Measurements from ENCODE around the gene IFI27L1. TPM values are rescaled to one million over a fixed set of nuclear protein-coding genes. Genes with fewer than 3 reads are reported as not detected.
"Not testable (repeated sequence)": the region's sequence is repeated elsewhere in the genome, so short reads cannot be mapped to it uniquely, and the experiment has no call there.

The IFI27L1 gene
- polyA plus RNA-seq, 1 donor (not counting 4 experiments of a cell fraction or from before 2014, with no cell fraction given), result 17.4 TPM

GRCh38 chr14:94066089-94066676 is 14.9 kb upstream of the IFI27L1 start:
- Histone ChIP-seq H3K27me3 (ENCODE audit: control insufficient read depth, extremely low read depth, insufficient read depth, low read length) (no peaks in the 10 kb centered on the region), H3K4me2 (ENCODE audit: control insufficient read depth, extremely low read depth, insufficient read depth, low read depth, low read length) (peak overlapping the region; percentile 62), H3K4me3 (ENCODE audit: control insufficient read depth in 2 of 3, extremely low read depth in 1 of 3, insufficient read depth in 2 of 3, low read depth in 1 of 3, low read length in 3 of 3) (peak overlapping the region in 2 of 3 experiments; percentile 10 to 12), H3K4me1 (ENCODE audit: control insufficient read depth, extremely low read depth, insufficient read depth, low read length) (peaks cover 30% of the 10 kb centered on the region), H4K20me1 (ENCODE audit: control insufficient read depth, extremely low read depth, insufficient read depth, low read length) (no peaks in the 10 kb centered on the region), H3K79me2 (ENCODE audit: control insufficient read depth, insufficient read depth, low read length) (peaks cover 81% of the 10 kb centered on the region), H2AFZ (ENCODE audit: control insufficient read depth, low read length) (no peak overlapping the region), H3K9me1 (ENCODE audit: control insufficient read depth, extremely low read depth, insufficient read depth, low read length) (no peaks in the 10 kb centered on the region), H3K27ac (ENCODE audit: control insufficient read depth, insufficient read depth, low read length) (peak overlapping the region; percentile 67), H3K9me3 (ENCODE audit: control insufficient read depth, low read depth, low read length) (no peaks in the 10 kb centered on the region), H3K9ac (ENCODE audit: control insufficient read depth, extremely low read depth, insufficient read depth, low read length) (peak overlapping the region; percentile 41), H3K36me3 (ENCODE audit: control insufficient read depth in 2 of 2, extremely low read depth in 1 of 2, insufficient read depth in 2 of 2, low read length in 2 of 2) (peaks cover 4 to 9% of the 10 kb centered on the region in 2 experiments)
- TF ChIP-seq EZH2 (IDR thresholded peaks at IDR 0.05; ENCODE audit: low read length) (no peak), CTCF (optimal IDR thresholded peaks at IDR 0.05 in 1 of 3, IDR thresholded peaks at IDR 0.05 in 1 of 3, conservative IDR thresholded peaks at IDR 0.05 in 1 of 3; ENCODE audit: extremely low read depth in 1 of 3, insufficient read depth in 2 of 3, low read length in 3 of 3) (no peak)
- dilution Hi-C loops (cut with MboI; ENCODE audit: extremely low pct_ligation_motif_present, low sequenced_read_pairs), result no loop called here
- no peak for DNase-seq (ENCODE audit: low read depth, low spot score)
- peak; percentile 60 for FAIRE-seq

GRCh38 chr14:94072076-94072475 is 9.0 kb upstream of the IFI27L1 start:
- H3K36me3 ChIP-seq (ENCODE audit: control insufficient read depth in 2 of 2, extremely low read depth in 1 of 2, insufficient read depth in 2 of 2, low read length in 2 of 2); H4K20me1 ChIP-seq (ENCODE audit: control insufficient read depth, extremely low read depth, insufficient read depth, low read length); H3K9me1 ChIP-seq (ENCODE audit: control insufficient read depth, extremely low read depth, insufficient read depth, low read length); H3K27me3 ChIP-seq (ENCODE audit: control insufficient read depth, extremely low read depth, insufficient read depth, low read length); DNase-seq (ENCODE audit: low read depth, low spot score); H3K4me1 ChIP-seq (ENCODE audit: control insufficient read depth, extremely low read depth, insufficient read depth, low read length); H2AFZ ChIP-seq (ENCODE audit: control insufficient read depth, low read length); H3K9ac ChIP-seq (ENCODE audit: control insufficient read depth, extremely low read depth, insufficient read depth, low read length); H3K9me3 ChIP-seq (ENCODE audit: control insufficient read depth, low read depth, low read length); dilution Hi-C loops (cut with MboI; ENCODE audit: extremely low pct_ligation_motif_present, low sequenced_read_pairs); FAIRE-seq; H3K4me3 ChIP-seq (ENCODE audit: control insufficient read depth in 2 of 3, extremely low read depth in 1 of 3, insufficient read depth in 2 of 3, low read depth in 1 of 3, low read length in 3 of 3); H3K27ac ChIP-seq (ENCODE audit: control insufficient read depth, insufficient read depth, low read length); H3K4me2 ChIP-seq (ENCODE audit: control insufficient read depth, extremely low read depth, insufficient read depth, low read depth, low read length): not testable (repeated sequence)
- peaks cover 92% of the 10 kb centered on the region for H3K79me2 ChIP-seq (ENCODE audit: control insufficient read depth, insufficient read depth, low read length)

- Histone ChIP-seq H3K4me1 (ENCODE audit: control insufficient read depth, extremely low read depth, insufficient read depth, low read length) (peaks cover 19% of the 10 kb centered on the region), H2AFZ (ENCODE audit: control insufficient read depth, low read length) (no peak overlapping the region), H3K9me1 (ENCODE audit: control insufficient read depth, extremely low read depth, insufficient read depth, low read length) (no peaks in the 10 kb centered on the region), H3K27me3 (ENCODE audit: control insufficient read depth, extremely low read depth, insufficient read depth, low read length) (no peaks in the 10 kb centered on the region), H3K9ac (ENCODE audit: control insufficient read depth, extremely low read depth, insufficient read depth, low read length) (no peak overlapping the region), H4K20me1 (ENCODE audit: control insufficient read depth, extremely low read depth, insufficient read depth, low read length) (peaks cover 5% of the 10 kb centered on the region), H3K36me3 (ENCODE audit: control insufficient read depth in 2 of 2, extremely low read depth in 1 of 2, insufficient read depth in 2 of 2, low read length in 2 of 2) (peaks cover 8 to 16% of the 10 kb centered on the region in 2 experiments), H3K79me2 (ENCODE audit: control insufficient read depth, insufficient read depth, low read length) (peaks cover 96% of the 10 kb centered on the region), H3K9me3 (ENCODE audit: control insufficient read depth, low read depth, low read length) (peaks cover 4% of the 10 kb centered on the region), H3K4me3 (ENCODE audit: control insufficient read depth in 2 of 3, extremely low read depth in 1 of 3, insufficient read depth in 2 of 3, low read depth in 1 of 3, low read length in 3 of 3) (no peak overlapping the region), H3K27ac (ENCODE audit: control insufficient read depth, insufficient read depth, low read length) (no peak overlapping the region), H3K4me2 (ENCODE audit: control insufficient read depth, extremely low read depth, insufficient read depth, low read depth, low read length) (no peak overlapping the region)
- dilution Hi-C loops (cut with MboI; ENCODE audit: extremely low pct_ligation_motif_present, low sequenced_read_pairs), result no loop called here
- no peak for FAIRE-seq
- TF ChIP-seq EZH2 (IDR thresholded peaks at IDR 0.05; ENCODE audit: low read length), result no peak
- TF ChIP-seq CTCF (optimal IDR thresholded peaks at IDR 0.05 in 1 of 3, IDR thresholded peaks at IDR 0.05 in 1 of 3, conservative IDR thresholded peaks at IDR 0.05 in 1 of 3; ENCODE audit: extremely low read depth in 1 of 3, insufficient read depth in 2 of 3, low read length in 3 of 3), result no peak
- DNase-seq (ENCODE audit: low read depth, low spot score), result no peak
These were observed 6.6 kb upstream of the IFI27L1 start for GRCh38 chr14:94074534-94074933.

All from keratinocyte (primary cell).